Bone marrow (tissue), 2 donors: ENCODE data around the gene TLX3.
"Not testable (repeated sequence)": the region's sequence is repeated elsewhere in the genome, so short reads cannot be mapped to it uniquely, and the experiment has no call there.

Experiments
- DNase-seq, 2 donors: peaks; one replicate each; lab custom pipeline; 2025; lab: John Stamatoyannopoulos, UW

The TLX3 gene

GRCh38 chr5:171308453-171309275 is at the start of gene TLX3:
TSS of gene TLX3 (plus strand) at chr5:171309248. CDS start at chr5:171309366, 118 bp downstream.
- DNase-seq, result no peak

GRCh38 chr5:171261361-171261760 is 47.7 kb upstream of the TLX3 start:
- DNase-seq, result no peak

DNA sequence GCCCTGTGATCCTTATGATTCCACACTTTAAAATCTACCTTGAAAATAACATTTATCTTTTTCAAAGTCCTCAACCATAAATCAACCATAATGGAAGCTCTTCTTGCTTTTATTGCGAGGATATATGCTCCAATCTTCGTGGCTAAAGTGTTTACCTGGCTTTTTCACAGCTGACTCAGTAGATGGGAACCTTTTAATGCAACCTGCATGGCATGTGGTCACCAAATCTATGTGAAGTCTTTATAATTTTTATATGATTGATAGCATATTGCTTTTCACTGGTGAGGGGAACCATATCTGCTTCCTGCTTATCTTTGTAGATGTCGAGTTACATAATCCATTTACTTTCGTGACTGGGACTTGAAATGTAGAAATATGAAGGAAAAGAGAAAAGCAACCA is 47.1 kb upstream of the TLX3 start:
- no peak for DNase-seq

GRCh38 chr5:171263181-171263580 is 45.9 kb upstream of the TLX3 start:
- no peak for DNase-seq

- no peak for DNase-seq
Observed at GRCh38 chr5:171264843-171265242, 44.2 kb upstream of the TLX3 start.

DNA sequence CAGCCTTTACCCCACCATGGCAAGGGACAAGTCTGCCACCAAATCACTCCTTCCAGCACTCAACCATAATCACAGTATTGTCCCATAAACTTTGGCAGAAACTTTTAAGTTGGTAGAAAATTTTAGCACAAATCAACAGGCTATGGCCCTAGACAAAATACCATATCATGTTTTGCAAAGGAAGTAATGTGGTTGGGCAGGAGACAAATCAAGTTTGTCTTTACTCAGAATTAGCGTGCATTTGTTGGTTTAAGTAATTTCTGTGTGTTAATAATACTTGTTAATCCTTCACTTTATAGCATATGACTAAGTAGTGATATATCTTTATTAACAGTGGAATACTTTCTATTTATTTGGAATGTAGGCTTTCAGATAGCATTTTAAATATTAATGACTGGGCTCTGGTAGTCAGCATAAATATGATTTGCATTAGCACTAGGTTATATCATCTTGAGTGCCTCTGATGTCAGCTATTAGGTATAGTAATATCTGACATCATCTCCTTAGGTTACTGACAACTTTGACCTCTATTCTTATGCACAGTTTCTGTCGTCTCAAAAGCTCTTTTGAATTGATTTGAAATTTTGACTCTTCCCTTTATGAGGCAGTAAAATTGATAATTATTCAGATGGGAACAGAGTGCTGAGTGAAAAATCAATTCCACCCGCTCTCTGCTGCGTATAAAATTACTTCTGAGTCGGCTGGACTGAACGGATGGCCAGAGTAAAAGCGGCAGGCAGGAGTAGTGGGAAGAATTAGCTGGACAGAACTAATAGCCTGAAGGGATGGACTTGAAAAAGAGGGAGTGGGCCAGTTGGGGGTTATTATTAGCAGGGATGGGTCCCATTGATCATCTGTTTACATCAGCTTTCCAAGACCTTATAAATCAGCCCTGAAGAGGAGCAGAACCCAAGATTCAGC is 40.1 kb upstream of the TLX3 start:
- DNase-seq, result no peak

DNA sequence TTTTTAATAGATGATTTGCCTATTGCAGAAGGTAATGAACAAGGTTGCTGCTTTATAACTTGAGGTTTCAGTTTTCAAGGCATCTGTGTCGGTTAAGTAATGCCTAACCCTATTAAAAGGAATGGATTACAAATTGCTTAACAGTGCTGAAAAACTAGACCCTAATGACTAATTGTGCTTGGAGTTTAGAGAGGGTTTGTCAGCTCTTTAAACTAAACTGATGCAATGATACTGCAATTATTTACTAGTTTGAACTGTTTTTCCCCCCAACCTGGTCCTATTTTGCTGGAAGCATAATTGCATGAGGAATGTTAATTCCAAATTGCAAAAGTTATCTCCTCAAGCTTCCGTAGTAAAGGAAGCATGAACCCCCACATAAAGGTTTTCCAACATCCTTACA is 39.3 kb upstream of the TLX3 start:
- DNase-seq, result no peak

- DNase-seq, result no peak
Observed at GRCh38 chr5:171270136-171270535, 38.9 kb upstream of the TLX3 start.

DNA sequence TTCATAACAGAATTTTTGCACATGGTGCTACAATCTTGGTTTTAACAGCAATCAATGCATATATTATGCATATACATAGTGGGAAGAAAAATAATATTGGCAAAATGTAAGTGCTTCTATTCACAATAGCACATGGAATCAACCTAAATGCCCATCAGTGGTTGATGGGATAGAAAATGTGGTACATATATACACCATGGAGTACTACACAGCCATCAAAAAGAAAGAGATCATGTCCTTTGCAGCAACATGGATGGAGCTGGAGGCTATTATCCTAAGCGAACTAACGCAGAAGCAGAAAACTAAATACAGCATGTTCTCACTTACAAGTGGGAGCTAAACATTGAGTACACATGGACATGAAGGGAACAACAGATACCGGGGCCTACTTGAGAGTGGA is 37.2 kb upstream of the TLX3 start:
- DNase-seq, result no peak

- DNase-seq, result no peak
Observed at GRCh38 chr5:171272996-171273970, 35.8 kb upstream of the TLX3 start.

GRCh38 chr5:171275841-171276544 is 33.1 kb upstream of the TLX3 start:
- no peak for DNase-seq

- DNase-seq, result no peak
Observed at GRCh38 chr5:171283753-171284152, 25.3 kb upstream of the TLX3 start.

DNA sequence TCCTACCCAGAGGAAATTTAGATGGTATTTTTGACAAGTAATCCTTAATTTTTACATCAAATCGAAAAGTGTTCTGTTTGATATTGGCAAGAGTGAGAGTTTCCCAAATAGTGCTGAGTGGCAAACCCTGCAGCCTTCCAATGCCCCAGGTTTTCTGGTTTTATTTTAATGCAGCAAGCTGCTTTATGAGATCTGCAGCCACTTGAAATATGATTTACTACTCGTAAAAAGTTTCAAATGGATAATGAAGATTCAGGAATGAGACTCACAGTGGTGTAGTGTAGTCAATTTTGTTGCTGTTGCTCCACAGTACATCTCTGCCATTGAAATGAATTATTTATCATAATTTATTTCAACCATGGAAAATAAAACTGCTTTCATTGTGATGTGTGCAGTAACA is 23.6 kb upstream of the TLX3 start:
- DNase-seq, result no peak

DNA sequence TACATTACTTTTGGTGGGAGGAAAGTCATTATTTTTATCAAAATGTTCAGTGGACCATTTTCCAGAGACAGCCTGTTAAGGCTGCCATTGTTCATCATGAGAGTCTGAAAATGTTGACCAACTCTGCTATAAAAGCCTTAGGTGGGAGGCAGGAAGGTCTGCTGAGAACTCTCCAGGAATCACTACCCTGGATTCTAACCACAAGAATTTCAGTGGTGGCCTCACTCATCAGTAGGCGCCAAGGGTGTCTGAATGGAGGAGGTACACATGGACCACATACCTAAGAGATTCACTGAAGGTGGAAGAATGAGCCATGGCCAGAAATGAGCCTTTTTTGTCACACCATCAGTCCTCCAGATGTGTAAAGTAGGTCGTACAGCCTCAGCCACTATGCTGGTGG is 21.0 kb upstream of the TLX3 start:
- no peak for DNase-seq

- DNase-seq, result no peak
Observed at GRCh38 chr5:171291371-171291770, 17.7 kb upstream of the TLX3 start.

- no peak for DNase-seq
Observed at GRCh38 chr5:171295299-171295698, 13.7 kb upstream of the TLX3 start.

GRCh38 chr5:171295801-171296200 is 13.2 kb upstream of the TLX3 start:
- DNase-seq, result no peak

DNA sequence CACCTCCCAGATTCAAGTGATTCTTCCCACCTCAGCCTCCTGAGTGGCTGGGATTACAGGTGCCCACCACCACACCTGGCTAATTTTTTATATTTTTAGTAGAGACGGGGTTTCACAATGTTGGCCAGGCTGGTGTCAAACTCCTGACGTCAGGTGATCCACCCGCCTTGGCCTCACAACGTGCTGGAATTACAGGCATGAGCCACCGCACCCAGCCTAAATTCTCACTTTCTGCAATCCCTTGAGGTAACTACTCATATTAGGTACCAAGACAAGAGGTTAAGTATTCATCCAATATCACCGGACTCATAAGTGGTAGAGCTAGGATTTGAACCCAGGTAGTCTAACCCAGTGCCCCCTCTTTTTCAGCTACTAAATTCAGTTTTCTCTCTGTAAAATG is 11.1 kb upstream of the TLX3 start:
- DNase-seq, result not testable (repeated sequence)

DNA sequence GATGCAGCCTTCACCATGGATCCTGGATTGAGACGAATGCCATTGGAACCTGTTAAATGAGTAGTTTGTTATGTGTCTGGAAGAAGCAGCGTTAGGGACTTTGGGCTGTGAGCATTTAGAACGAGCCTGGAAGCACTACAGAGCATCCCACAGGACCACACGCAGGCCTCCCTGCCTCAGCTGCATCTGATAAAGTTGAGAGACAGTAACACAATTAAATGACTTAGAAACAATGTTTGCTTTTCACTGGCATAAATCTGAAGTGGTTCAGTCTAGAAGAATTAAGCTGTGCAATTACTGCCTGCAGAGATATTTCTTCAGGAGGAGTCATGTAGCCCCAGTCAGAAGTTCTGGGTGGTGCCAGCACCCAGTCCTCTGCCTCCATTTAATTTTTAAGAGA is 9.8 kb upstream of the TLX3 start:
- no peak for DNase-seq

- DNase-seq, result no peak
Observed at GRCh38 chr5:171299851-171300250, 9.2 kb upstream of the TLX3 start.

DNA sequence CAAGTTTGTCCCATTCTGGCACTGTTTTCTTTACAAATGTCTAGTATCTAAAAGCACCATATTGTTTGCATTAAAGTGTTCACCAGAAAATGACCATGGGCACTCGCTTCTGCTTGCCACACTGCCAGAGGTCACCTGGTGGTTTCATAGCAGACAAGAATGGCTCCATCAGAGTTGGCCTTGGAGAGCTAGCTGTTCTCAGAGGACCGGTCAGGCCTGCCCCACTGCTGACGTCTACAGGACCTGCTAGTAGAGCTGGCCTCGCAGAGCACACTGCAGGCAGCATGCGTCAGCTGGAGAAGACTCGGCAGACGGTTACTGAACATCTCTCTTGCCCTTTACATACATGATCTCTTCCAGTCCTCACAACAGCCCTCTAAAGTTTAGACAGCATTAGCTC is 8.7 kb upstream of the TLX3 start:
- DNase-seq, result no peak
